H9 (cell line): Measurements from ENCODE around the gene PEPD. TPM values are rescaled to one million over a fixed set of nuclear protein-coding genes. Genes with fewer than 3 reads are reported as not detected.

Source experiments
- DNase-seq: peaks from one replicate; pipeline ENCODE4 v3.0.0-alpha.2; 2017
- H2AFZ ChIP-seq: one replicate; pipeline ENCODE4 v1.6.1; 2013; ENCODE audit warnings: mild to moderate bottlenecking, low read length, control low read depth, moderate library complexity
- H2AK5ac ChIP-seq: 2 replicates; pipeline ENCODE4 v1.6.1; 2013; ENCODE audit warnings: low read length, control low read depth, mixed read lengths; ENCODE audit not compliant: insufficient read length
- H2BK120ac ChIP-seq: one replicate; pipeline ENCODE4 v1.6.1; 2013; ENCODE audit warnings: low read depth, mild to moderate bottlenecking, low read length, control low read depth, inconsistent platforms; ENCODE audit not compliant: poor library complexity, severe bottlenecking
- H2BK12ac ChIP-seq: 2 replicates; pipeline ENCODE4 v1.6.1; 2013; ENCODE audit warnings: low read length, control low read depth, mixed read lengths, low read depth; ENCODE audit not compliant: insufficient read length
- H2BK15ac ChIP-seq: 2 replicates; pipeline ENCODE4 v1.6.1; 2013; ENCODE audit warnings: low read depth, low read length, control low read depth
- H2BK20ac ChIP-seq: one replicate; pipeline ENCODE4 v1.6.1; 2013; ENCODE audit warnings: low read depth, mild to moderate bottlenecking, low read length, control low read depth, inconsistent platforms; ENCODE audit not compliant: poor library complexity, severe bottlenecking
- H2BK5ac ChIP-seq: 2 replicates; pipeline ENCODE4 v1.6.1; 2013; ENCODE audit warnings: low read length, control low read depth, mixed read lengths; ENCODE audit not compliant: insufficient read length
- H3K14ac ChIP-seq: 2 replicates; pipeline ENCODE4 v1.6.1; 2013; ENCODE audit warnings: low read length, control low read depth; ENCODE audit not compliant: insufficient read depth
- H3K18ac ChIP-seq: 2 replicates; pipeline ENCODE4 v1.6.1; 2013; ENCODE audit warnings: low read depth, mild to moderate bottlenecking, mixed read lengths, low read length, control low read depth; ENCODE audit not compliant: insufficient read length
- H3K23ac ChIP-seq: 2 replicates; pipeline ENCODE4 v1.6.1; 2013; ENCODE audit warnings: low read length, control low read depth, mixed read lengths, low read depth; ENCODE audit not compliant: insufficient read length
- H3K23me2 ChIP-seq: 2 replicates; pipeline ENCODE4 v1.6.1; 2013; ENCODE audit warnings: low read depth, mild to moderate bottlenecking, mixed read lengths, low read length, control low read depth; ENCODE audit not compliant: insufficient read length, poor library complexity, severe bottlenecking
- H3K27ac ChIP-seq: 2 replicates; pipeline ENCODE4 v1.5.1; 2013; ENCODE audit warnings: low read length, control low read depth, mixed read lengths, low read depth; ENCODE audit not compliant: insufficient read length
- H3K27me3 ChIP-seq: 2 replicates; pipeline ENCODE4 v1.6.1; 2013; ENCODE audit warnings: low read length, control low read depth, inconsistent platforms; ENCODE audit not compliant: insufficient read depth
- H3K4ac ChIP-seq: 2 replicates; pipeline ENCODE4 v1.6.1; 2013; ENCODE audit warnings: low read depth, mild to moderate bottlenecking, control low read depth, inconsistent platforms, low read length, moderate library complexity
- H3K4me1 ChIP-seq: 2 replicates; pipeline ENCODE4 v1.6.1; 2013; ENCODE audit warnings: low read length, control low read depth, inconsistent platforms; ENCODE audit not compliant: insufficient read depth
- H3K4me2 ChIP-seq: 2 replicates; pipeline ENCODE4 v1.6.1; 2013; ENCODE audit warnings: low read length, control low read depth, mixed read lengths; ENCODE audit not compliant: insufficient read length, insufficient read depth
- H3K56ac ChIP-seq: 2 replicates; pipeline ENCODE4 v1.6.1; 2013; ENCODE audit warnings: low read depth, mild to moderate bottlenecking, mixed read lengths, low read length, control low read depth; ENCODE audit not compliant: insufficient read length
- H3K79me1 ChIP-seq: 2 replicates; pipeline ENCODE4 v1.6.1; 2013; ENCODE audit warnings: low read depth, mild to moderate bottlenecking, moderate library complexity, low read length, control low read depth, inconsistent platforms; ENCODE audit not compliant: insufficient read depth, poor library complexity, severe bottlenecking
- H3K79me2 ChIP-seq: 2 replicates; pipeline ENCODE4 v1.6.1; 2013; ENCODE audit warnings: low read length, control low read depth, inconsistent platforms; ENCODE audit not compliant: insufficient read depth
- H3K9ac ChIP-seq: 2 replicates; pipeline ENCODE4 v1.6.1; 2013; ENCODE audit warnings: low read length, control low read depth, mixed read lengths; ENCODE audit not compliant: insufficient read length; ENCODE audit errors: extremely low read depth
- H3K9me3 ChIP-seq: one replicate; pipeline ENCODE4 v1.6.1; 2013; ENCODE audit warnings: low read depth, low read length, inconsistent platforms; ENCODE audit not compliant: control insufficient read depth
- H3T11ph ChIP-seq: one replicate; pipeline ENCODE4 v1.6.1; 2013; ENCODE audit warnings: mild to moderate bottlenecking, low read length, control low read depth, inconsistent platforms
- H4K20me1 ChIP-seq: one replicate; pipeline ENCODE4 v1.6.1; 2013; ENCODE audit not compliant: control insufficient read depth, insufficient read length, insufficient read depth
- H4K5ac ChIP-seq: 2 replicates; pipeline ENCODE4 v1.6.1; 2013; ENCODE audit warnings: low read depth, mild to moderate bottlenecking, mixed read lengths, low read length, control low read depth; ENCODE audit not compliant: insufficient read length
- H4K8ac ChIP-seq: replicated peaks from 2 replicates; pipeline ENCODE4 v1.6.1; 2013; ENCODE audit warnings: low read length, control low read depth, mixed read lengths, low read depth; ENCODE audit not compliant: insufficient read length
- H4K91ac ChIP-seq: 2 replicates; pipeline ENCODE4 v1.6.1; 2013; ENCODE audit warnings: low read depth, mild to moderate bottlenecking, moderate library complexity, mixed read lengths, low read length, control low read depth; ENCODE audit not compliant: insufficient read length
- H3K27ac Mint-ChIP-seq, 3 experiments: 2 replicates in 2 of 3; 3 replicates in 1 of 3; pipeline ENCODE4 v1.8.0; 2020 to 2021; ENCODE audit warnings: mixed read lengths in 3 of 3, mild to moderate bottlenecking in 1 of 3, moderate library complexity in 1 of 3
- H3K27me3 Mint-ChIP-seq: 2 replicates; pipeline ENCODE4 v1.8.0; 2021; ENCODE audit warnings: low read depth, mild to moderate bottlenecking, moderate library complexity, mixed read lengths
- H3K36me3 Mint-ChIP-seq, 3 experiments: 2 replicates in 2 of 3; 3 replicates in 1 of 3; pipeline ENCODE4 v1.8.0; 2020 to 2021; ENCODE audit warnings: low read depth in 3 of 3, mixed read lengths in 3 of 3; ENCODE audit not compliant: insufficient read depth in 1 of 3
- H3K4me1 Mint-ChIP-seq, 2 experiments: 2 replicates each; pipeline ENCODE4 v1.8.0; 2020; ENCODE audit warnings: mixed read lengths in 2 of 2
- H3K4me3 Mint-ChIP-seq, 2 experiments: 2 replicates in 1 of 2; 3 replicates in 1 of 2; pipeline ENCODE4 v1.8.0; 2020 to 2021; ENCODE audit warnings: mild to moderate bottlenecking in 2 of 2, mixed read lengths in 2 of 2, moderate library complexity in 1 of 2
- H3K9me3 Mint-ChIP-seq, 2 experiments: 2 replicates in 1 of 2; 3 replicates in 1 of 2; pipeline ENCODE4 v1.8.0; 2020; ENCODE audit warnings: mild to moderate bottlenecking in 2 of 2, mixed read lengths in 2 of 2, moderate library complexity in 1 of 2
- WGBS: extraction: QIAGEN DNeasy Blood & Tissue Kit; methylation state at CpG from one replicate; pipeline ENCODE4 v1.1.7; 2013; ENCODE audit warnings: missing lambda C conversion rate, low lambda C conversion rate, mixed read lengths; ENCODE audit not compliant: insufficient read length; ENCODE audit errors: extremely low coverage; 5-methylcytosine and 5-hydroxymethylcytosine counted together
- total RNA-seq: library from RNA; stranded (reverse); gene quantifications from 2 replicates; pipeline ENCODE4 v1.2.1, GENCODE V29; 2021
- TF ChIP-seq, protein P1 (sequence below): fragments of 200-600 bp; sonication (generic); conservative IDR thresholded peaks from 3 replicates; pipeline ENCODE4 v1.8.0; 2021; ENCODE audit warnings: antibody characterized with exemption, mild to moderate bottlenecking

The PEPD gene
- total RNA-seq, 1 experiment from 2014 or later = 52.8 TPM

- Mint-ChIP-seq H3K4me1 (peaks cover 2 to 6% of the 10 kb centered on the region in 2 experiments; a peak in 2 of 4 replicates), H3K4me3 (no peak overlapping the region)
- WGBS = no CpG with 5 or more reads among the region's 28 CpGs
These were observed 132.7 kb downstream of the PEPD start for GRCh38 chr19:33388725-33389420.

More at GRCh38 chr19:33388725-33389420, 132.7 kb downstream of the PEPD start:
- Histone ChIP-seq H4K5ac (no peak overlapping the region), H2BK120ac (no peak overlapping the region), H3T11ph (no peak overlapping the region), H3K79me2 (0 out of 2 replicates have a peak, but pooled peaks cover 1% of the 10 kb centered on the region), H3K9ac (no peak overlapping the region), H2BK12ac (no peak overlapping the region), H3K79me1 (no peaks in the 10 kb centered on the region), H3K9me3 (no peaks in the 10 kb centered on the region), H3K23me2 (no peaks in the 10 kb centered on the region), H4K20me1 (peaks cover 2% of the 10 kb centered on the region), H3K56ac (no peak overlapping the region), H3K14ac (no peak overlapping the region; the same call in 1 of the 2 replicates), H2BK5ac (no peak overlapping the region), H3K4me1 (no peaks in the 10 kb centered on the region), H2AFZ (no peak overlapping the region), H3K4ac (no peak overlapping the region), H3K23ac (no peak overlapping the region), H3K27me3 (no peaks in the 10 kb centered on the region), H2BK15ac (no peak overlapping the region), H4K8ac (no peak overlapping the region), H2BK20ac (no peak overlapping the region), H3K4me2 (no peak overlapping the region), H3K27ac (no peak overlapping the region), H3K18ac (no peak overlapping the region), H2AK5ac (no peak overlapping the region), H4K91ac (no peak overlapping the region)
- DNase-seq = no peak
- no peaks in the 10 kb centered on the region; the same call in 1 of the 2 replicates for H3K27me3 Mint-ChIP-seq
- no peaks in the 10 kb centered on the region for H3K9me3 Mint-ChIP-seq
- H3K36me3 Mint-ChIP-seq = peaks cover 0 to 5% (median 5%) of the 10 kb centered on the region in 3 experiments; a peak in 3 of 7 replicates
- no peak overlapping the region for H3K27ac Mint-ChIP-seq
- TF ChIP-seq, protein P1, sequence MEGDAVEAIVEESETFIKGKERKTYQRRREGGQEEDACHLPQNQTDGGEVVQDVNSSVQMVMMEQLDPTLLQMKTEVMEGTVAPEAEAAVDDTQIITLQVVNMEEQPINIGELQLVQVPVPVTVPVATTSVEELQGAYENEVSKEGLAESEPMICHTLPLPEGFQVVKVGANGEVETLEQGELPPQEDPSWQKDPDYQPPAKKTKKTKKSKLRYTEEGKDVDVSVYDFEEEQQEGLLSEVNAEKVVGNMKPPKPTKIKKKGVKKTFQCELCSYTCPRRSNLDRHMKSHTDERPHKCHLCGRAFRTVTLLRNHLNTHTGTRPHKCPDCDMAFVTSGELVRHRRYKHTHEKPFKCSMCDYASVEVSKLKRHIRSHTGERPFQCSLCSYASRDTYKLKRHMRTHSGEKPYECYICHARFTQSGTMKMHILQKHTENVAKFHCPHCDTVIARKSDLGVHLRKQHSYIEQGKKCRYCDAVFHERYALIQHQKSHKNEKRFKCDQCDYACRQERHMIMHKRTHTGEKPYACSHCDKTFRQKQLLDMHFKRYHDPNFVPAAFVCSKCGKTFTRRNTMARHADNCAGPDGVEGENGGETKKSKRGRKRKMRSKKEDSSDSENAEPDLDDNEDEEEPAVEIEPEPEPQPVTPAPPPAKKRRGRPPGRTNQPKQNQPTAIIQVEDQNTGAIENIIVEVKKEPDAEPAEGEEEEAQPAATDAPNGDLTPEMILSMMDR = no peak
